NCI-H2196 (cell line): ENCODE results near the gene GSE1.

ENCODE experiments used
- DNase-seq: peaks from one replicate; lab custom pipeline; 2025; ENCODE audit not compliant: unreplicated experiment; lab: John Stamatoyannopoulos, UW

The GSE1 gene

GRCh38 chr16:85645021-85645589 lies 32.0 kb downstream of the GSE1 start:
- no peak for DNase-seq

- no peak for DNase-seq
These were observed 33.3 kb downstream of the GSE1 start for GRCh38 chr16:85646358-85646907.

DNA sequence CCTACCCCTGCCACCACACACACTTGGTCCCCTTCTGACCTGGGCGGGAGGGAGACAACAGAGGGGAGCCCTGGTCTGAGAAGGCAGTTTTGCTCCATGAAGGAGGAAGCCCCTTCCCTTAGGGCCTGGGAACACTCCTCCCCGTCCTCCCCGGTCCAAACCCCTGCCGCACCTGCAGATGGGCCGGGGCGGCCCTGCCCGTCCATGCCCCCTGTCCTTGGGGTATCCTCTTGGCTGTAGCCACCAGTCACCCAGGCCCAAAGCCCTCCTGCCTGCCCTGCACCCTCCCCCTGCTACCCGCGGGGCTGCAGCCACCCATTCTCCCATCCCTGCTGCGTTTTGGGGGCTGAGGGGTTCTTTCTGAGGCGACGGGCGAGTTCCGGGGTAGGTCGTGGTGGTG lies 33.9 kb downstream of the GSE1 start:
- DNase-seq: no peak

DNA sequence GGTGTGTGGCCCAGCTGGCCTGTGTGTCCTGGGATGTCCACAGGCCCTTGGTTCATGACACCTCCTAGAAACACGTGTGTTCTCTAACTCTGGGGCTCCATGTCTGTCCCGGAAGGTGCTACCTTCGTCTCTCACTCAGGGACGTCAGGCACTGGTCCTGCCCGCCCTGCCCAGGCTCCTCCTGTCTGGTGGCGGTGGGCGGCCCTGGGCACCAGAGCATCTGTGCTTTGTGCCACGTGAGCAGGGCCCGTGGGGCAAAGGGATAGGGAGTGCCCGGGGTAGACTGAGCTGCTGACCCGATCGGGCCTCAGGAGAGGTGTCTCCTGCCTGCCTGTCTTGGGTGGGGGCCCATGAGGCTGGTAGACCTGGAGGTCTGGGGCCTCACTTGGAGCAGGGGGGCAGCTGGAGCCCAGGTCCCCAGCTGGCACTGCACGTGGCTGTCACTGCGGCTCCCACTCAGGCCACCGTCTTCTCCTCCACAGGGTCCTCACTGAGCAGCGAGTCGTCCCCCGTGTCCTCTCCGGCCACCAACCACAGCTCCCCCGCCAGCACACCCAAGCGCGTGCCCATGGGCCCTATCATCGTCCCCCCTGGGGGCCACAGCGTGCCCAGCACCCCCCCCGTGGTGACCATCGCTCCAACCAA lies 35.1 kb downstream of the GSE1 start:
- DNase-seq: no peak

DNA sequence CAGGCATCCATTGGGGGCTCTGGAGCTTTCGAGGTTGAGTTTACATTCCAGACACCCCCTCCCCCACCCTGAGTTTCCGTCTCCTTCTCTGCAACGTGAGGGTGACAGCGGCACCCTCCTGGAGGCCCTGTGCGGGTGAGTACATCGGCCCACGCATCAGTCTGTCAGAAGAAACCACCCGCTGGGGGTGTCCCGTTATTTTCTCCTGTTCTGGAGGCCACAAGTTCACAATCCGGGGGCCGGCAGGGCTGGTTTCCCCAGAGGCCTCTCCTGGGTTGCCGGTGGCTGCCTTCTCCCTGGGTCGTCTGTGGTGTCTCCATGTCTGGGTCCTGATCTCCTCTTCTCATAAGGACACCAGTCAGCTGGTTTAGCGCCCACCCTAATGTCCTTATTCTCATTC lies 35.7 kb downstream of the GSE1 start:
- DNase-seq: no peak

- DNase-seq: no peak
These were observed 36.5 kb downstream of the GSE1 start for GRCh38 chr16:85649411-85650134.

DNA sequence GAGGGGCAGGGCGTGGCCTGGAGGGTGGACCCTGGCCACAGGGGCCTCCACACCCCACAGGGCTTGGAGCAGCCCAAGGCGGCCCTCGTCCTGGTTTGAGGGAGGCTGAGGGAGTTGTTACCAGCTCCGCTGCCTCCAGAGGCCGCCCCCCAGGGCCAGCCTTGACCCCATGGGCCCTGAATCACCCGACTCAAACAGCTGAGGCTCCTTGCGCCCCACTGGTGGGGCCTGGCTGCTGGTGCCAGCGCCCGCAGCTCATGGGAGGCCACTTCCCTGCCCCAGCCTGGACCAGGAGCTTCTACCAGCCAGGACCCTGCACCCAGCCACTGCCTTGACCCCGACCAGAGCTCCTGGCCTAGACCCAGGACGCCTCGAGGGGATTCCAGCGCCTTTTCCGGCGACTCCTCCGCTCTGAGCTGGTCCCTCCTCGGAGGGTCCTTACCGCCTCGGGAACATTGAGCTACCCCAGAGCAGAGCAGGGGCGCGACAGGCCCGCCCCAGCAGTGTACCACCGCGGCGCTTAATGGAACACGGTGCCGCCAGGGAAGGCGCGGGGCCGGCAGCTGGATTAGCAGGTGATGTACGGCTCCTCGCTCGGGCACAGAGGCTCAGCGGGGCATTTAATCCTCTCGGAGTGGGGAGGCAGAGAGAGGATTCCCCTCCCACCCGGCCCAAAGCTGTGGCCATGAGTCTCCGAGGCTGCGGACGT lies 37.2 kb downstream of the GSE1 start:
- no peak for DNase-seq

DNA sequence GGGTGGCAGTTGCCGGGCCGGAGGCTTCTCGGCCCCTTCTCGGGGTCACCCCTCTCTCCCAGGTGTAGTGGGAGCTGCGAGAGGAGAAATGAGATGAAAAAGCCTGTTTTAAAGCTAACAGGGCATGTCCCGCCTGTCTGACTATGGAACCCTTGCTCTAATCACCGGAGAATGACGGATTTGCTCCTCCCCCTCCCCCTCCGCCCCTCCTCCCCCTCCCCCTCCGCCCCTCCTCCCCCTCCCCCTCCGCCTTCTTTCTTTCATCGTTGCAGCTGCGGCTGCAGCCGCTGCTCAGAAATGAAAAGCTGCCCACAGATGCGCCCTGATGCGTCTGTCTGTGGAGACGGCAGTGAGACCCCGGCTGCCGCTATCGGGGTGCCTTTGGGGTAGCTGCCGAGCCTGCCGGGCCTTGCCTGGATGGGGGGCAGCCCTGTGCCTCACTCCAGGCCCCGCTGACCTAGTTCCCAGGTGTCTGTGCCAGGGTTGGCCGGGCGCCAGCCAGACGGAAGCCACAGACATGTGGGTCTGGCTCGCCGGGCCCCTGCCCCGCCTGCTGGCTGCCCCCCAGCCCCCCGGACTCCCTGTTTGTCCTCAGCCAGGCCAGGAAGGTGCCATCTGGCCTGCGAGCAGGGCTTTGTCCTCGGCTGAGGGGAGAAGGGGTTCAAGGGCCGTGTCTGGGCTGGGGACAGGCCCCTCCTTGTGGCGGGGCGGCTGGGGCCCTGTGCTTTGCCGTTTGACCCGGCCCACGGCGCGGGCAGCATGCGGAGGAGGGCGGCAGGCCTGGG lies 37.9 kb downstream of the GSE1 start:
- DNase-seq: peak; percentile 15

GRCh38 chr16:85651629-85652430 lies 38.7 kb downstream of the GSE1 start:
- peak; percentile 18 for DNase-seq

DNA sequence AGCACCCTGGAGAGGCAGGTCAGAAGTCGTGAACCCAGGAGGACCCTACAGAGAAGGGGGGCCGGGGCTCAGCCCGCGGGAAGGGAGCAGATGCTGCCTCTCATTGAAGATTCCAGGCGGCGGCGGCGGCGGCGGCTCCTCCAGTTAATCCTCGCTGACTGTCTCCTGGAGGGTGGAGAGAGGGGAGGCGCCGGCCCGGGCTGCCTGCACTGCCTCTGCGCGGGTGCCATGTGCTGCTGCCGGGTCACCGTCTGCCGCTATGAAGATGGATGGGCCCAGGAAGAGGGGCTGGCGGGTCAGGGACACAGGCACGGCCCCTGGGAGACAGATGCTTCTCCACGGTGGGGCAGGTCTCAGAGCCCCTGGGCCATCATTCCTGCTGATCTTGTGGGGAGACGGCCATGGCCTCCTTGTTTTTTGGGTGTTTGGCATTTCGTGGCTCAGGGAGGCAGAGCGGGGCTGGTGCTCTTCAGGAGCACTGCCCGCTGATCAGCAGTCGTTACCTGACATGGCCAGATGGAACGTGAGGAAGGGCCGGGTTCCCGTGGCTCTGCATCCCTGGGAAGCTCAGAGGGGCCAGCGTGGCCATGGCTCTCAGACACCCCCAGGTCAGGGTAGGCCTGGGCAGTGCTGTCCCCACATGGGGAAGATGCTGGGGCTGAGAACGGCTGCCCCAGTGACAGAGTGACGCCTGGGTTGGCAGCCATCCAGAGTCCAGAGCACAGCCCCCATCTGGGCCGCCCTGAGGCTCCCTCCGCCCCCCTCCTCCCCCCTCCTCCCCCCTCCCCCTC lies 39.5 kb downstream of the GSE1 start:
- peak; percentile 23 for DNase-seq

- DNase-seq: no peak
These were observed 40.3 kb downstream of the GSE1 start for GRCh38 chr16:85653290-85653891.

GRCh38 chr16:85654251-85655095 lies 41.4 kb downstream of the GSE1 start:
- no peak for DNase-seq

DNA sequence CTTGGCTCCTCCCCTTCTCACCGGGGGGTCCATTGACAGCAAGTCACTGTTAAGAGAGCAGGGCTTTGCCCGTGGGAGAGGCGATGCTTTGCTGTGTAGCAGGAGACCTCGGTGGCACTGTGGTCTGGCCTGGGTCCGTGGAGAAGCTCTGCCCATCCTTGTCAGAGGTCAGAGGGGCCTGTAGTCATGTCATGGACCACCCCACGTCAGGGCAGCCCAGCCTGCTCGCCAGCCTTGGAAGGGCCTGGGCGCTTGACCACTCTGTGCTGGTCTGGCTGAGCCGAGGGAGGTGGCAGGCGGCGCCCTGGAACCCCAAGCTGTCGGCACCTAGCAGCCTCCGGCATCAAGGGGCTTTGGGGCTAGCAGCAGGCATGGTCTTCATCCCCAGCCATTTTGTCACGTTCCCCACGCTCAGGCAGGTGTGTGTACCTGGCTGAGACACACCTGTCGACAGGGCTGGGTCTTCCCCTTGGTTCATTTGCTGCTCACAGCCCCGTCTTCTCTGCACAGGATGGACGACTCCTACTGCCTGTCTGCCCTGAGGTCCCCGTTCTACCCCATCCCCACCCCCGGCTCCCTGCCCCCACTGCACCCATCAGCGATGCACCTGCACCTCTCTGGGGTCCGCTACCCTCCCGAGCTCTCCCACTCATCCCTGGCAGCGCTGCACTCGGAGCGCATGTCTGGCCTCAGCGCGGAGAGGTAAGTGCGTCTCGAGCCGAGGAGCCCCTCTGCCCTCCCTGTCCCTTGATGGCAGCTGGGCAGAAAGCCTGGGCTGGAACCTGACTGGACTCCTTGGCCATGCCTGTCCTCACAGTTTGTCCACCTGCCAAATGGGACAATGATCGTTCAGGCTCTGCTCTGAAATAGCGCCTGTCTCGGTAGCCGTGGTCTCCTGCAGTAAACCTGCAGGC lies 42.4 kb downstream of the GSE1 start:
- no peak for DNase-seq

DNA sequence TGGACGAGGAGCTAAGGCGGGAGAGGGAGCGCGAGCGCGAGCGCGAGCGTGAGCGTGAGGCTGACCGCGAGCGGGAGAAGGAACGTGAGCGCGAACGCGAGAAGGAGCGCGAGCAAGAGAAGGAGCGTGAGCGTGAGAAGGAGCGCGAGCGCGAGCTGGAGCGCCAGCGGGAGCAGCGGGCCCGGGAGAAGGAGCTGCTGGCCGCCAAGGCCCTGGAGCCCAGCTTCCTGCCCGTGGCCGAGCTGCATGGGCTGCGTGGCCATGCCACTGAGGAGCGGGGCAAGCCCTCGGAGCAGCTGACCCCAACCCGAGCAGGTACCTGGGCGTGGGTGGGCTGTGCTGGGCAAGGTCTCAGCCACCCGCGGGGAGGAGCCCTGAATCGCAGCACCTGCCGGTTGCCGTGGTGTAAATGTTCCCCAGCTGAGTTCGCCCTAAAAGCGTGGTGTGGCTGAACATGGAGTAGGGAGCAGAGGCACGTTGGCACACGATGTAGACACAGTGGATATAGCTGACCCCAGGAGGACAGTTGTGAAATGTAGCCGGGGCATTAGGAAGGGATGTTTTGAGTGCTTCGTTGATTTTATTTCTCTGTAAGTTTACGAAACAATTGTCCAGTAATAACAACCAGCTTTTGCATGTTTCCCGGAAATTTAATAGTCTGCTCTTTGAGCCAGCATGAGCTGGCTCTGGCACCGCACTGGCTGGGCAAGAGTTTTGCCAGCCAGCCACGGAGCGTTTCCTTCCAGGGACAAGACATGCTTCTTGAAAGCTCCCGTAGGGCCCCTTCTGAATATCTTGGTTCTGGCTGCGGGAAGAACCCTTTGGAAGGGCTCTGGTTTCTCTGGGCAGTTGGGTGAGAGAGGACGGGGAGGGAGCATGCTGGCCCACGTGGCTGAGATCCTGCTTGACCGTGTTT lies 43.5 kb downstream of the GSE1 start:
- no peak for DNase-seq

- DNase-seq: no peak
These were observed 44.1 kb downstream of the GSE1 start for GRCh38 chr16:85657267-85657650.

- no peak for DNase-seq
These were observed 44.9 kb downstream of the GSE1 start for GRCh38 chr16:85657996-85658395.
